ENCODE data around the gene TRIM28.

Gene TRIM28

DNA sequence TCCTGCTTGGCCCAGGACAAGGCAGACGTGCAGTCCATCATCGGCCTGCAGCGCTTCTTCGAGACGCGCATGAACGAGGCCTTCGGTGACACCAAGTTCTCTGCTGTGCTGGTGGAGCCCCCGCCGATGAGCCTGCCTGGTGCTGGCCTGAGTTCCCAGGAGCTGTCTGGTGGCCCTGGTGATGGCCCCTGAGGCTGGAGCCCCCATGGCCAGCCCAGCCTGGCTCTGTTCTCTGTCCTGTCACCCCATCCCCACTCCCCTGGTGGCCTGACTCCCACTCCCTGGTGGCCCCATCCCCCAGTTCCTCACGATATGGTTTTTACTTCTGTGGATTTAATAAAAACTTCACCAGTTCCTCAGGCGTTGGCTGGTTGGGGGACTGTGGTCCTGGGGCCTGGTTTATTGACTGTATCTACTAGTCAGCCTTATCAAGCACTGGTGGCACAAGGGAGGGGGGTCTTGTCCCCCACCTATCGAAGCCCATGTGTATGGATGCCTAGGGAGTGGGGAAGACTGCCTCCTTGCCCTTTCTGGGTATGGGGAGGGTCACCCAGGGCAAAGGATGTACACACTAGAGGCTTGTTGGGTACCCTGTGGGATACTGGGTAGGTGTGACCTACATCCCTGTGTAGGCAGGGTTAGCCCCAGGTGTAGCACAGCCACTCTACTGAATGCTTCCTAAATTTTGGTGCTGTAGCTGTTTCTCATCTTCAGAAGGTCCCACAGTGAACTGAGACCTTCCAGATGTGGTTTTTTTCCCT, 6.7 kb downstream of the TRIM28 start:
- Histone ChIP-seq H3K4me3 (ENCODE audit: low read length) (no peak overlapping the region), H3K9me3 (ENCODE audit: control insufficient read depth, insufficient read depth, low read length) (no peaks in the 10 kb centered on the region), H3K27ac (ENCODE audit: low read length) (no peak overlapping the region), H3K4me1 (ENCODE audit: control insufficient read depth, insufficient read depth, low read length) (no peaks in the 10 kb centered on the region), H3K36me3 (ENCODE audit: control insufficient read depth, insufficient read depth, low read length) (peaks cover 57% of the 10 kb centered on the region), H3K27me3 (ENCODE audit: control insufficient read depth, insufficient read depth, low read length) (no peaks in the 10 kb centered on the region)
- no peak for DNase-seq (ENCODE audit: low read depth, low spot score)
- no CpG with 5 or more reads among the region's 13 CpGs for WGBS (ENCODE audit: insufficient coverage, insufficient read length)

DNA sequence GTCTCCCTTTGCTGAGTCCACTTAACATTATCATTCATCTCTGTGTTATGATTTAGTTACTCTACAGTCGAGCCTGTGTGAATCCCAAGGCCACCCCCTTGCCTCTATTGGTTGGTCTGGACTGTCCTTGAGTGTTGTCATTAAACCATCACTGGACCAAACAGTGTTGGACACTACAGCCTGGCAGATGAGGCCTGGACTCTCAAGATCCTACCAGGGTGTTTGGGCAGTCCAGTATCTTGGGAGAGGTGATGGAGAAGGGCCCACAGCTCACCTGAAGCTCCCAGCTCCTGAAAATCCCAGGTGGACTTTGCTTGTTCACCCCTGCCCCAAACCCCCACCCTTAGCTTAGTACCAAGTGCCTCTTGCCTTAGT, 7.2 kb downstream of the TRIM28 start:
- Histone ChIP-seq H3K4me3 (ENCODE audit: low read length) (no peak overlapping the region), H3K4me1 (ENCODE audit: control insufficient read depth, insufficient read depth, low read length) (no peaks in the 10 kb centered on the region), H3K27ac (ENCODE audit: low read length) (no peak overlapping the region), H3K36me3 (ENCODE audit: control insufficient read depth, insufficient read depth, low read length) (peaks cover 57% of the 10 kb centered on the region), H3K27me3 (ENCODE audit: control insufficient read depth, insufficient read depth, low read length) (no peaks in the 10 kb centered on the region), H3K9me3 (ENCODE audit: control insufficient read depth, insufficient read depth, low read length) (no peaks in the 10 kb centered on the region)
- no CpG with 5 or more reads among the region's 1 CpG for WGBS (ENCODE audit: insufficient coverage, insufficient read length)
- no peak for DNase-seq (ENCODE audit: low read depth, low spot score)

DNA sequence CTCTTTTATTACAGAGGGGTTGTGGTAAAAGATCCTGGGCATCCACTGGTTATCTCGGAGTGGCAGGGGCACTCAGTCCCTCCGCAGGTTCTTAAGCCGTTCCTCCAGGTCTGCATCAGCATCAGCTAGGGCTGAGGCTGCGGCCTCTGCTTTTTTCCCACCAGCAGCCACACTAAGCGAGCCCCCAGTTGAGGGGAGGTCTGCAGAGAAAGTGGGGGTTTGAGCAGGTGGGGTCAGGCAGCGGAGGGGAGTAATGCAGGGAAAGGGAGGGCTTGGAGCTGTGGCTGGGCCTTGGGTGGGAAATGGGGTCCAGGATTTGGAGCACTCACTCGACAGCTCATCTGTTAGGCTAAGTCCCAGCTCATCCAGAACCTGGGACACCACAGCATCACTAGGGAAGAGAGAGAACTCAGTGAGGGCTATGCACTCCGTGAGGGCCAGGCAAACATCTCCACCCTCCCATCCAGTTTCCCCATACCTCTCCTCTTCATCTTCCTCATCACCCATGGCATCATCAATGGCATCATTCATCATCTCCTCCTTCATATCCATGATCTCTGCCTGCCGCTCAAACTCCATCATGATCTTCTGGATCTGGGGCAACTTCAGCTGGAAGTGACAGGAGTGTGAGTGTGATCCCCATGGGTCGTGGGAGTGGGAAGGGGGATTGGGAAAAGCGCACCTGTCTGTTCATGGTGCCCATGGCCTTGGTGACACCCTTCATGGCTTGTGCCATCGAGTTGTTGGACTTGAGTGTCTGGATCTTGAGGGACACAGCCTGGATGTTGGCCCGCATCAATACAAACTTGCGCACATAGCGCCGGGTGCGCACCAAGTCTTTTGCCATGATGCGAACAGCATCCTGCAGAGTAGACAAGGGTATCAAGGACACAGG, 8.0 kb downstream of the TRIM28 start:
- Histone ChIP-seq H3K4me1 (ENCODE audit: control insufficient read depth, insufficient read depth, low read length) (no peaks in the 10 kb centered on the region), H3K4me3 (ENCODE audit: low read length) (no peak overlapping the region), H3K36me3 (ENCODE audit: control insufficient read depth, insufficient read depth, low read length) (peaks cover 59% of the 10 kb centered on the region), H3K27ac (ENCODE audit: low read length) (no peak overlapping the region), H3K27me3 (ENCODE audit: control insufficient read depth, insufficient read depth, low read length) (no peaks in the 10 kb centered on the region), H3K9me3 (ENCODE audit: control insufficient read depth, insufficient read depth, low read length) (no peaks in the 10 kb centered on the region)
- no peak for DNase-seq (ENCODE audit: low read depth, low spot score)
- WGBS (ENCODE audit: insufficient coverage, insufficient read length) = no CpG with 5 or more reads among the region's 18 CpGs

DNA sequence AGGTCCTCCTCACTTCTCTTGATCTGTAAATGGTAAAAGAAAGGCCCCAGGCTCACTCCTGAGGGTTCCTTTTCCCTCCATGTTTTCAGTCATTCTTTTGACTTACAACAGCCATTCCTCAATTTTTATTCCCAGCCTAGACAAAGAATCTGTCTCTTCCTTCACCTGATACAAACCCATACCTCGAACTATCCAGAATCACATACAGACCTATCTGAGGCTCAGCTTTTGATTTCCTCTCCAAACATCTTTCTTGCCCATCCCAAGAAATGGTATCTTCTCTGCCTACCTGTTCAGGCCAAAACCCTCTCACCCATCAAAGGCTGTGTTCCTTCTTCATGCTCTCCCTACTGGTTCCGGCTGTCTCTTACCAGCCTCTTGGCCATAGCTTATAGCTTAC, 8.8 kb downstream of the TRIM28 start:
- Histone ChIP-seq H3K4me3 (ENCODE audit: low read length) (no peak overlapping the region), H3K27ac (ENCODE audit: low read length) (no peak overlapping the region), H3K27me3 (ENCODE audit: control insufficient read depth, insufficient read depth, low read length) (no peaks in the 10 kb centered on the region), H3K36me3 (ENCODE audit: control insufficient read depth, insufficient read depth, low read length) (peaks cover 52% of the 10 kb centered on the region), H3K4me1 (ENCODE audit: control insufficient read depth, insufficient read depth, low read length) (no peaks in the 10 kb centered on the region), H3K9me3 (ENCODE audit: control insufficient read depth, insufficient read depth, low read length) (no peaks in the 10 kb centered on the region)
- no peak for DNase-seq (ENCODE audit: low read depth, low spot score)
- no CpG with 5 or more reads among the region's 2 CpGs for WGBS (ENCODE audit: insufficient coverage, insufficient read length)

DNA sequence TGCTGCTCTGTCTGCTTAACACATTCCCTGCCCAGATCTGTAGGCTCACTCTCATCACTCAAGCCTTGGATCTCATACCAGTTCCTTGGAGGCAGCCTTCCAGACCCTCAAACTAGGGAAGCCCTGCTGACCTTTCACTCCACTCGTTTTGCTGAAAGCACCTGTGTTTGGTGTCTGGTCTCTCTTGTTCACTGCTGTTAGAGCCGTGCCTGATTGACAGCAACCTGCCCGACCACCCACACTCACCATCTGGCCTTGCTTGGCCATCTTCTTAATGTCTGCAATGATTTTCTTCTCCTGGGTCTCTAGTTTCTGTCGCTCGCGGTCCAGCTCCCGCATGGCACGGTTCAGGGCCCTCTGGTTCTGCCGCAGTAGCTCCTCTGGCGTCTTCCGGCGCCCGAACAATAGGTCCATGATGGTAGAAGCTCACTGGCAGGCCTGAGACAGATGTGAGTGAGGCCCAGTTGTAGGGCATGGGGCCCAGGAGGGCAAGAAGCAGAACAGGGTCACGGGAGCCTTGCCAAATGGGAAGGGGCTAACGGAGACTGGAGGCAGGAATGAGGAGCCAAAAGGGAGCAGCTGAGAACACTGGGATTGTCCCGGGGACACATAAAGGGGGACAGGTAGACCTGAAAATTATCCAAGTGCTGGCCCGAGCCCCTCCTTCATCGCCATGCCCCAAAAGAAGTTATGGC, 10.1 kb downstream of the TRIM28 start:
- Histone ChIP-seq H3K4me3 (ENCODE audit: low read length) (peak overlapping the region; percentile 66; the same call in 1 of the 2 replicates), H3K27me3 (ENCODE audit: control insufficient read depth, insufficient read depth, low read length) (no peaks in the 10 kb centered on the region), H3K4me1 (ENCODE audit: control insufficient read depth, insufficient read depth, low read length) (no peaks in the 10 kb centered on the region), H3K27ac (ENCODE audit: low read length) (no peak overlapping the region), H3K36me3 (ENCODE audit: control insufficient read depth, insufficient read depth, low read length) (peaks cover 40% of the 10 kb centered on the region), H3K9me3 (ENCODE audit: control insufficient read depth, insufficient read depth, low read length) (no peaks in the 10 kb centered on the region)
- DNase-seq (ENCODE audit: low read depth, low spot score) = no peak
- WGBS (ENCODE audit: insufficient coverage, insufficient read length) = no CpG with 5 or more reads among the region's 18 CpGs

DNA sequence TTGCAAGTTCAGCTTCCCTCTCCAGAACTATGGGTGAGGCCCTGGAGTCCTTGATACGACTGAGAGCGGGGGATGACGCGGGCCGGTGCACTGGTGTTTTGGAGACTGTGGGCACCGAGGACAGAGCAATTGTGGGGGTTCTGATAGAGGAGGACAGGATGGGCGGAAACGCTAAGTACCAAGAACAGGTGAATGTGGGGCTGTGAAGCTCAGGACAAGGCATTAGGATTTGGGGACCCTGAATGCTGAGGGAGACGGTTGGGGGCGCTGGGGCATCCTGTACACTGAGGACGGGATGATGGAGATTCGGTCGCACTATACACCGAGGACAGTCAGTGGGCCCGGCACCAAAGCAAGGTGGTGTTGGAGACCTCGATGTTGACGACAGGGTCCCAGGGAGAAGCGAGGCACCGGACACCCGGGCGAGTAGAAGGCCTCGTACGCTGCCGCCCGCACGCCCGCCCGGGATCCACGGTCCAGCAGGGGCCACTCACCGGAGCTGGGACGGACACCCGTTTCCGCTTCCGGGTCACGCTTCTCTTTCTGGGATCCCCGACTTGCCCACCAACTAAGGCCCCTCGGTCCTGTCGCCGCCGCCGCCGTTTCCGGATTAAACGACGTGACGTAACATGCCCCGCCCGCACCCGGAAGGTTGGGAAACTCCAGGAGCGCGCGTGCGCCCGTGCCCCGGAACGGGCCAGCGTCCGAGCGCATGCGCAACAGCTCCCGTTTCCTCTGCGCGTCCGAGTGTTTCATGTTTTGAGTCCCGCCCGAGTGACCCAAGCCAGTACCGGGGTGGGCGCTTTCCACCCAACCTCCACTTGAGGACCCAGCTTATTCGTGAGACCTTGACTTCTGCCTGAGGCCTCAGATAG, 10.9 kb downstream of the TRIM28 start, which contains the start of gene CHMP2A:
CHMP2A (minus strand) TSS at position 612 of the 875 bp plus-strand sequence. CDS start 893 bp downstream, outside the sequence.
- H3K27ac ChIP-seq (ENCODE audit: low read length) = no peak within 1 kb of the TSS
- DNase-seq (ENCODE audit: low read depth, low spot score) = peak; percentile 87
- no peaks in the 10 kb centered on the region for H3K4me1 ChIP-seq (ENCODE audit: control insufficient read depth, insufficient read depth, low read length)
- no CpG with 5 or more reads among the region's 69 CpGs for WGBS (ENCODE audit: insufficient coverage, insufficient read length)
- no peaks in the 10 kb centered on the region for H3K27me3 ChIP-seq (ENCODE audit: control insufficient read depth, insufficient read depth, low read length)
- peak within 1 kb of the TSS; percentile 66; the same call in 1 of the 2 replicates for H3K4me3 ChIP-seq (ENCODE audit: low read length)
- H3K36me3 ChIP-seq (ENCODE audit: control insufficient read depth, insufficient read depth, low read length) = peaks cover 32% of the 10 kb centered on the region
- H3K9me3 ChIP-seq (ENCODE audit: control insufficient read depth, insufficient read depth, low read length) = no peaks in the 10 kb centered on the region

DNA sequence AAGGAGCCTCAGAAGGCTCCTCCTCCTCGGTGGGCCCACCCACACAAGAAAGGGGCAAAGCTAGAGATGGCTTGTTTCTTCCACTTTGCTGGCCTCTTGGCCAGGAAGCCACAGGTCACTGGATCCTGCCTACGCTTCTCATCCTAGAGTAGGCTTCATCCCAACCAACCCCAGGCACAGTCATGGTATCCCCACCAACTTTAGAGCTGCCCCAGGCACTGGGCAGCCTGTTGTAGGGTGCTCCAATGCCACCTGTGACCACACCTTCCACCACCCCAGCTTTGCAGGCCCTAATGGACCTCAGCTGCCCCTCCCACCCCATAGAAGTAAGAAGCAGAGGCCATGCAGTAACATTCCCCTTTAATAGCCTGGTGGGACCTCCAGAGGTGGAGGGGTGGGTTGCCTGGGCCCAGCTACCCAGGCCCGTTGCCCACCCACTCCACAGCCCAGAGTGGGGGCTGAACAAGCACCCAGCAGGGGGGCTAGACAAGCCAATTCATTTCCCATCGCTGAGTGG, 11.6 kb downstream of the TRIM28 start:
- Histone ChIP-seq H3K36me3 (ENCODE audit: control insufficient read depth, insufficient read depth, low read length) (peaks cover 25% of the 10 kb centered on the region), H3K27me3 (ENCODE audit: control insufficient read depth, insufficient read depth, low read length) (no peaks in the 10 kb centered on the region), H3K4me3 (ENCODE audit: low read length) (no peak overlapping the region; the same call in 1 of the 2 replicates), H3K9me3 (ENCODE audit: control insufficient read depth, insufficient read depth, low read length) (no peaks in the 10 kb centered on the region), H3K27ac (ENCODE audit: low read length) (no peak overlapping the region), H3K4me1 (ENCODE audit: control insufficient read depth, insufficient read depth, low read length) (no peaks in the 10 kb centered on the region)
- no CpG with 5 or more reads among the region's 4 CpGs for WGBS (ENCODE audit: insufficient coverage, insufficient read length)
- no peak for DNase-seq (ENCODE audit: low read depth, low spot score)

DNA sequence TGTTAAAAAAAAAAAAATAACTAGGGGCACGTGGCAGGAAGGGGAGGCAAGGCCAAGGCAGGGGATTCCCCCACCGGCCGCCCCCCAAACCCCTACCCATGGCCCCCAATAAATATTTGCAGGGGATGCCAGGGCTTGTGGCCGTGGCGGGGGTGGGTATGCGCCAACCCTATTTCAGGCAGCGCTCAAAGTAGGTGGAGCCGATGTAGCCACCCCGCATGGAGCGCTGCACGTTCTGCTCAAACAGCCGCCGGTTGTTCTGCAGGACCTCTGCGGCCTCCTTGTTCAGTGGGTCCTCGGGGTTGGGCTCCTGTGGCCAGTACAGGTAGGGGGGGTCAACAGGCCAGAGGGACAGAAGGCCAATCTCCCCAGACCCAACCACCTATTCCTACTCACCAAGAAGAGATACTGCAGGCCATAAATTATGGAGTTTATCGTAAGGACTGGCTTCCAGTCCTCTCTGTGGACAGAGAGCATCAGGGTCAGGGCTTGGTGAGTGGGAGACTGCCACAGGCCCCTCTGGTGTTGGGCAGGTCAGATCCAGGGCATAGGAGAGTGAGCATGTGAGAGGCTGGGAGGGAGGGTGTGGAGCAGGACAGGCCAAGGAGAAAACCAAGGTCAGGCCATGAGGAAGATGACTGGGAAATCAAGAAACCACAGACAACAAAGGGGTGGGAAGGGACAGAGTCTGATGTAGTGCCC, 12.2 kb downstream of the TRIM28 start:
- Histone ChIP-seq H3K4me1 (ENCODE audit: control insufficient read depth, insufficient read depth, low read length) (no peaks in the 10 kb centered on the region), H3K27me3 (ENCODE audit: control insufficient read depth, insufficient read depth, low read length) (no peaks in the 10 kb centered on the region), H3K36me3 (ENCODE audit: control insufficient read depth, insufficient read depth, low read length) (peaks cover 18% of the 10 kb centered on the region), H3K9me3 (ENCODE audit: control insufficient read depth, insufficient read depth, low read length) (no peaks in the 10 kb centered on the region), H3K27ac (ENCODE audit: low read length) (no peak overlapping the region), H3K4me3 (ENCODE audit: low read length) (no peak overlapping the region)
- no peak for DNase-seq (ENCODE audit: low read depth, low spot score)
- no CpG with 5 or more reads among the region's 16 CpGs for WGBS (ENCODE audit: insufficient coverage, insufficient read length)

DNA sequence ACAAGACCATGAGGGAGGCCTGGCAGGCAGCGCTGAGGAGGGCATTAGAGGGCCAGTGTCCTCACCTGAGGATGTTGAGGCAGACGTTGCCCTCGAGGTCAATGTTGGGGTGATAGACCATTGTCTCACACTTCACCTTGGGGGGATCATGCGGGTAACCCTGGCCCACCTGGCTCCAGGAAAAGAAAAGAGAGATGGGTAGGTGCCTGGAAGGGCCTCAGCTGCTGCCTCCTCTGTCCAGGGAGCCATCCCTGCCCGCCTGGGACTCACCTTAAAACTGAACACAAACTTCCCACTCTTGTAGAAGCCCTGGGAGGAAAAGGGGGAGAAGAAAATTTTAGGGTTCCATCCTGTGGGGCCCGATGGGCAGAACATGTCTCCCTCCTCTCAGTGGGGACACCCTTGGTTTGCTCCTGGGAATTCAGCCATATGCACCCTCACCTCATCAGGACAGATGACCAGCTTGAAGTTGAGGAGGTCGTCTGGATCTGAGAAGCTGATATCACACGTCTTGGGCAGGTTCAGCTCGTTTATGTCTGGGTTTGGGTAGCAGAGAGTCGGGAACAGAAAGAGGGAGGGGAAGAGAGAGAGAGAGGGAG, 12.9 kb downstream of the TRIM28 start:
- peaks cover 13% of the 10 kb centered on the region; the same call in 1 of the 2 replicates for H3K36me3 ChIP-seq (ENCODE audit: control insufficient read depth, insufficient read depth, low read length)
- H3K9me3 ChIP-seq (ENCODE audit: control insufficient read depth, insufficient read depth, low read length) = no peaks in the 10 kb centered on the region
- no peaks in the 10 kb centered on the region for H3K27me3 ChIP-seq (ENCODE audit: control insufficient read depth, insufficient read depth, low read length)
- DNase-seq (ENCODE audit: low read depth, low spot score) = no peak
- H3K4me3 ChIP-seq (ENCODE audit: low read length) = no peak overlapping the region
- WGBS (ENCODE audit: insufficient coverage, insufficient read length) = no CpG with 5 or more reads among the region's 10 CpGs
- H3K4me1 ChIP-seq (ENCODE audit: control insufficient read depth, insufficient read depth, low read length) = no peaks in the 10 kb centered on the region
- H3K27ac ChIP-seq (ENCODE audit: low read length) = no peak overlapping the region
